ENCODE measurements around the gene PRKCSH.
"Not testable (repeated sequence)": the region's sequence is repeated elsewhere in the genome, so short reads cannot be mapped to it uniquely, and the experiment has no call there.

Gene PRKCSH, protein sequence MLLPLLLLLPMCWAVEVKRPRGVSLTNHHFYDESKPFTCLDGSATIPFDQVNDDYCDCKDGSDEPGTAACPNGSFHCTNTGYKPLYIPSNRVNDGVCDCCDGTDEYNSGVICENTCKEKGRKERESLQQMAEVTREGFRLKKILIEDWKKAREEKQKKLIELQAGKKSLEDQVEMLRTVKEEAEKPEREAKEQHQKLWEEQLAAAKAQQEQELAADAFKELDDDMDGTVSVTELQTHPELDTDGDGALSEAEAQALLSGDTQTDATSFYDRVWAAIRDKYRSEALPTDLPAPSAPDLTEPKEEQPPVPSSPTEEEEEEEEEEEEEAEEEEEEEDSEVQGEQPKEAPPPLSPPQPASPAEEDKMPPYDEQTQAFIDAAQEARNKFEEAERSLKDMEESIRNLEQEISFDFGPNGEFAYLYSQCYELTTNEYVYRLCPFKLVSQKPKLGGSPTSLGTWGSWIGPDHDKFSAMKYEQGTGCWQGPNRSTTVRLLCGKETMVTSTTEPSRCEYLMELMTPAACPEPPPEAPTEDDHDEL

GRCh38 chr19:11435057-11435832 lies at the start of gene PRKCSH, which contains the start of gene ODAD3:
PRKCSH (plus strand) TSS chr19:11435635; CDS start chr19:11436118, 483 bp downstream.
ODAD3 (minus strand) TSS chr19:11435121; CDS start chr19:11435016, 105 bp downstream.
- DNase-seq = peak; percentile 100

- DNase-seq = no peak
Observed at GRCh38 chr19:11387162-11388034, 48.0 kb upstream of the PRKCSH start.

GRCh38 chr19:11390359-11390758 lies 45.1 kb upstream of the PRKCSH start:
- DNase-seq = no peak

GRCh38 chr19:11390933-11391680 lies 44.3 kb upstream of the PRKCSH start:
- no peak for DNase-seq

DNA sequence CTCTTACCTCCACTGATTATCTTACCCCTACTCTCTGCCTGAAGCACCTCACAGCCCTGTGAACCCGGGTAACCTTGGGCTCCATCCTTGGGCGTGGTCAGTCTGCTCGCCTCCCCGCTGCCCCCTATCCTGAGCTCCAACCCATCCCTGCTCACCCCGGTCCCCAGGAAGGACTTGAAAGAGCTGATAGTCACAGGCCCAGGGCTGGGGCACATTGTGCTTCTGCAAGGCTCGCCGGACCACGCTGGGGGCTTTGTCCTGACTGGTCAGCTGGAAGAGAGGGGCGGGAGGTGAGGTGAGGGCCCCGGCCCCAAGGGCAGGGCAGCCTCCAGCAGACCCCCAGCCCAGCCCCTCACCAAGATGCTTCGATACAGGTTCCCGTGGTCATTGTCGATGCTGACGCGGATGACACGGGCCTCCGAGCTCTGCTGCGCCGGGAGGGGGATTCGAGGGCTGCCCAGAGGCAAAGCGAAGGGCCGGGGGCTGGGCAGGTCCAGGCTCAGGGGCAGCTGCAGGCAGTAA lies 38.3 kb upstream of the PRKCSH start:
- DNase-seq = no peak

GRCh38 chr19:11399667-11400066 lies 35.8 kb upstream of the PRKCSH start:
- no peak for DNase-seq

GRCh38 chr19:11400798-11401197 lies 34.6 kb upstream of the PRKCSH start:
- no peak for DNase-seq

DNA sequence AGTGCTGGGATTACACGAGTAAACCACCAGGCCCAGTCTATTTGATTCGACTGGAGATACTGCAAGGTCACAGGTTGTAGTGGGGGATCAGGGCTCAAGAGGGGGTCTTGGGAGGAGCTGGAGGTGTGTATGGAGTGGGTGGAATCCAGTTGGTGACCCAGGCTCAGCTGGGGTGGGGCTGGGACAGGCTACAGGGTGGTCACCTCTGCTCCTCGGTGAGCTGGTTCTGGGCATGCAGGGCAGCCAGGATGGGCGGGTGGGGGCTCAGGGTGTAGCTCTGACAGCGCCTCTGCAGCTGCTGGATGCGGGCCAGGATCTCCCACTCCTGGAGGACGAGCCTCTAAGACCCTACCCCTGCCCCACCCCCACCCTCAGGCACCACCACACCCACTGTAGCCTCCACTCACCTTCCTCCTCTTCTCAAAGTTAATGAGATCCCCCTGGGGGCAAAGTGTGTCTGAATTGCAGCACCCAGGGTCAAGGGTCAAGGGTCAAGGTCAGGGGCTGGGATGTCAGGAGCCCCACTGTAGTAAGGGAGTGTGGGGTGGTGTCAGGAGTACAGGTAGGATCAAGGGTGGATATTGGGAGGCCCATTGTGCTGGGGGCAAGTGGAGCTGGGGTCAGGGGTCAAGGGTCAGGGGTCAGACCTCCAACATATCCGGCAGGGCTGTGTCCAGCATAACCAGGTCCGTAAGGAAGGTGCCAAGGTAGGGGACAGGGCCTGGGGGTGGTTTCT lies 33.5 kb upstream of the PRKCSH start:
- no peak for DNase-seq

DNA sequence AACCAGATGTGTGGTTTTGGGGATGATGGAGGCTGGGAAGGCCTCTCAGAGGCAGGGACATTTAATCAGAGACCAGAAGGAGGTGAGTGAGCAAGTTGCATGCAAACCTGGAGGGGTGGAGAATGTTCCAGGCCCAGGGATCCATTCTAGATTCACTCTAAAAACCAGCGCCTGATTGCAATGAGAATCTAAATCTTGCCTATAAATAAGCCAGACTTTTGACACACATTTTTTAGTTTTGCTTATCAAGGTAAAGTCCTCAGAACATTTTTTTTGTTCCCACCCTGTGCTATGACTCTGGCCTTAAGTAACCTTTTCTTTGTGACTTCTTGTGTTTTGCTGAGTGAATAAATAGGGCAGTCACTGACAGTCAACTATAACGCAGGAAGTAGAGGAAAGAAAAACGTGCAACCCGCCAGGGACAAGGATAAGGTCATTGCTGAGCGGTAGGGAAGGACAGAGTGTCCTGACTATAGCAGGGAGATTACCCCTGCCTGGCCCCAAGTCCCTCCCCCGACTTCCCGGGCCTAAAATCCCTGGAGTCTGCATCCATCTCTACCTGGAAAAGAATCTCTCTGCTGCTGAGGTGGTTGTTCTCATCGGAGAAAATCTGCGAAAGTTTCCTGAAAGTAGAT lies 30.7 kb upstream of the PRKCSH start:
- DNase-seq = no peak

- no peak for DNase-seq
Observed at GRCh38 chr19:11405846-11406643, 29.4 kb upstream of the PRKCSH start.

GRCh38 chr19:11406703-11407236 lies 28.7 kb upstream of the PRKCSH start:
- not testable (repeated sequence) for DNase-seq

DNA sequence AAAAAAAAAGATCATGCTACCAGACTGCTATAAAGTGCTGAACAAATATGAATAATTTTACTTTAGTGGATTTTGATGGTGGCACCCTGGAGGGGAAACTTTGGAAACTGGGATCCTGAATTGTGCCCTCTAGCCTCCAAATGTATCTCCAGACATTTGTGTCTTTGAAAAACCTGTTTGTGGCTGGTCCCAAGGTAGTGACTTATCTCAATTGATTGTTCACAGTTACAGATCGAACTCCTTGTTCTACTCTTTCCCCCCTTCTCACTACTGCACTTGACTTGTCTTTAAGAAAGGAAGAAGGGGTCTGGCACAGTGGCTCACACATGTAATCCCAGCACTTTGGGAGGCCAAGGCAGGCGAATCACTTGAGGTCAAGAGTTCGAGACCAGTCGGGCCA lies 26.8 kb upstream of the PRKCSH start:
- DNase-seq = no peak

DNA sequence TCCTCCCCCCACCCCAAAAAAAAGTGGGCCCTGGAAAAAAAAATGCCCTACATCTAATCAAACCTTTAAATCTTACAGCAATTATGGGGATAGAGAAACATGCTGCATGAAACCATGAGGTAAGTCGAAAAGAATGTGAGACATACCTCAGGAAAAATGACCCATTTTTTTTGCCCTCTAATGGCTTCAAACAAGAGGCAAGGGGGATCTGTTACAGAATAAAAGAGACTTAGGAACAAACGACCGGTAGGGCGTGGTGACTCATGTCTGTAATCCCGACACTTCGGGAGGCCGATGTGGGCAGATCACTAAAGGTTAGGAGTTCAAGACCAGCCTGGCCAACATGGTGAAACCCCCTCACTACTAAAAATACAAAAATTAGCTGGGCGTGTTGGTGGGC lies 24.8 kb upstream of the PRKCSH start:
- DNase-seq = no peak

GRCh38 chr19:11414544-11414943 lies 20.9 kb upstream of the PRKCSH start:
- peak; percentile 64 for DNase-seq

- no peak for DNase-seq
Observed at GRCh38 chr19:11416346-11417052, 18.9 kb upstream of the PRKCSH start.

DNA sequence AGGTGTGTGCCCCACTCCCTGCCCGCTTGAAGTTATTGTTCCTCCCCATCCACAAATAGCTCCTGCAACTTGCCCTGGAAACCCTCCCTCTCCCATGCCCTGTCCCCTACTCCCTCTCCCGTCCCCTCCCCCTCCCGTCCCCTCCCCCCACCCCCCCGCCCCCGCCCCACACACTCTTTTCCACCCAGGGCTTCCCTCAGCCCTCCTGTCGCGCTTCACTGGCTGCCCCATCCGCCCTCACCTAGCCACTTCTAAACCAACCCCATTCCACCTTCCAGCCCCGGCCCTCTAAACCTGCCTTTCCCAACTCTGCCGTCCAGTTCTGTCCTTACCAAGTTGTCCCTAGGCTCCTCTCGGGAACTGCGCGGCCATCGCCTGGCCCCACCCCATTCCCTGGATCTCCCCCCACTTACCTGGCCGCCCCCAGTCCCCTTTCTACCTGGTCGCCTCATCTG lies 17.3 kb upstream of the PRKCSH start:
- DNase-seq = no peak

GRCh38 chr19:11418549-11419506 lies 16.6 kb upstream of the PRKCSH start, which contains the start of gene RGL3:
RGL3 (minus strand) TSS chr19:11419314; CDS start chr19:11419278, 36 bp downstream.
- peak; percentile 95 for DNase-seq
